Urothelium cell line (cell line): ENCODE measurements around the gene ARL17B.
"Not testable (repeated sequence)": the region's sequence is repeated elsewhere in the genome, so short reads cannot be mapped to it uniquely, and the experiment has no call there.

Experiments
- DNase-seq: peaks from one replicate; pipeline ENCODE4 v3.0.0; 2011; ENCODE audit warnings: low spot score, mixed read lengths
- FAIRE-seq: peaks from 2 replicates; lab custom pipeline; 2011; peaks lifted over from hg19 to GRCh38; lab: Jason Lieb, UNC

Gene ARL17B

DNA sequence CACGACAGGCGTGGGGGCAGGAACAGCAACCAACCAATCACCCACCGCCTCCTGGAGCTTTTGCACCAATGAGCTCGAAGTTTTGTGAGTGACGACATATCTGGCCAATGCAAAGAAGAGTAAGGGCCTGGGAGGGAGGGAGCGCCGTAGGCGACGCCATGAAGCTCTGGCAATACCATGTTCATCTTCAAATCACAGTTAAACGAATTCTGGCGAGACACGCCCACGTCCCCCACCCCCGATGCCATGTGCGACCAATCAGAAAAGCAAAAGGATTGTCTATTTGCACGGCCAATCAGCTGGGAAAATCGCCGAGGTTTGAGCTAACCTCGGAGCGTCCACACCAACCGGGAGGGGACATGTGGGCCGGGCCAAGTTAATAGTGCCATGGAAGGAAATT is at the start of gene ARL17B:
Gene ARL17B, minus strand, starts transcription at position 12 of the 400 bp plus-strand sequence. CDS start 3,369 bp downstream, outside the sequence.
- FAIRE-seq = peak; percentile 100
- DNase-seq = not testable (repeated sequence)

DNA sequence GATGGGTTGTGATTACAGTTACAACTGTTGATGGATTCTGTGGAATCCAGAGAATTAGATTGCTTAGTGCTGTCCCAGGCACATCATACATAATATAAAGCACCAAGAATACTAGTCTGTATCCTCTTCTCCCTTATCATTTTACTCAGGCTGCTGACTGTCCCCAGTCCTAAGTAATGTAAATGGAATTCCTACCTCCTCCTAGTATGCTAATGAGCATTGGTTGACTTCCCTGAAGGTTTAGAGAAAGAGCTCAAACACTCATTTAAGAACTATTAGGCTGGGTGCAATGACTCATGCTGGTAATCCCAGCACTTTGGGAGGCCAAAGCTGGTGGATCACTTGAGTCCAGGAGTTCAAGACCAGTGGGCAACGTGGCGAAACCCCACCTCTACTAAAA is 48.3 kb upstream of the ARL17B start:
- DNase-seq = not testable (repeated sequence)
- peak; percentile 74 for FAIRE-seq

DNA sequence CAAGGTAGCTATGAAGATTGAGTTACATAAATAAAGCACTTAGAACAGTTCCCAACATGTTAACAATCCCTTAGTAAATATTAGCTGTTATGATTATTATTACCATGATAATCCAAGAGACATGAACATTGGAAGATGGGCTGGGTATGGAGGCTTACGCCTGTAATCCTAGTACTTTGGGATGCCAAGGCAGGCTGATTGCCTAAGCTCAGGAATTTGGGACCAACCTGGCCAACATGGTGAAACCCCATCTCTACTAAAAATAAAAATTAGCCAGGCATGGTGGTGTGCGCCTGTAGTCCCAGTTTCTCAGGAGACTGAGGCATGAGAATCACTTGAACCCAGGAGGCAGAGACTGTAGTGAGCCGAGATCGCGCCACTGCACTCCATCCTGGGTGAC is 45.6 kb upstream of the ARL17B start:
- not testable (repeated sequence) for DNase-seq
- peak; percentile 87 for FAIRE-seq

DNA sequence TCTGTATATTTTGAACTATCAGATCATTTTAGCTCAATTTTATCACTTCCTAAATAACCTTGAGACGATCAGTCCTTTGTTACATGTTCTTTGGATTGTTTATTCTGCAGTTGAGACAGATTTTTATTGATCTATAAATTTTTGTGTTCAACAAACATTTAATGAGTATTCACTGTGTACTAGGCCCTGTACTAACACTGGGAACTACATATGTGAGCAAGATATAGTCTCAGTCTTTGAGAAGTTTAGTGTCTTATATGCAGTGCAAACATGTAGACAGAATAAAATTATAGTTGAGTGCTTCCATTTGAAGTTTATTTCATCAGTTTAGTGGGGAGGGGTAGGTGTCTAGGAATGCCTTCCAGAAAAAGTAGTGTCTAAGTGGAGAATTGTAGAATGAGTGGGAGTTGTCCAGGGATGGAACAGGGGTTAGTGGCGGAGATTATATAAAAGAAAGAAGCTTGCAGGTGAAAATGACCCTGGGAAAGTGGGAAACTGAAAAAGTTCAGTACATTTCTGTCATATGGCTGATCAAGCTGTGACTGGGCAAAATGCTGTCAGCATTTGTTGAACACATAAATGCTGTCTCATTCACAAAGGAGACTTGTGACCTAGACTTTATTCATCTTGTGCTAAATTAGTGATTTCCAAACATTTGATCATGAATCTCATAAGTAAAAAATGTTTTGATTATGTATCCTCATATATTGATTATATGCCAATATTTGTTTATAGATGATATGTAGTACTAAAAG is 39.6 kb upstream of the ARL17B start:
- peak; percentile 81 for FAIRE-seq
- DNase-seq = not testable (repeated sequence)

DNA sequence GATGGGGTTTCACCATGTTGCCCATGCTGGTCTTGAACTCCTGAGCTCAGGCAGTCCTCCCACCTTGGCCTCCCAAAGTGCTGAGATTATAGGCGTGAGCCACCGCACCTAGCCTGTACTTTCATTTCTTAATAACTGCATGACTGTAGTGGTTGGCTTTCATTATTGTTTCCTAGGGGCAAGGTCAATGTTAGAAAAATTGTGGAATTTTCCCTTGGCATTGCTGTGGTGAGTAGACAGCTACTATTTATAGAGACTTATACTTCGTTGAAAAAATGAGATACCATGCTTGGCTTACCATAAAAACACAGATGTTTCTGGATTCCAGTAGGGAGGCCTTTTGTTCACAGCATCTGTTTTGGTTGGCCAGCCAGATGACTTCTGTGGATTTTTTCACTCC is 39.0 kb upstream of the ARL17B start:
- peak; percentile 50 for FAIRE-seq

DNA sequence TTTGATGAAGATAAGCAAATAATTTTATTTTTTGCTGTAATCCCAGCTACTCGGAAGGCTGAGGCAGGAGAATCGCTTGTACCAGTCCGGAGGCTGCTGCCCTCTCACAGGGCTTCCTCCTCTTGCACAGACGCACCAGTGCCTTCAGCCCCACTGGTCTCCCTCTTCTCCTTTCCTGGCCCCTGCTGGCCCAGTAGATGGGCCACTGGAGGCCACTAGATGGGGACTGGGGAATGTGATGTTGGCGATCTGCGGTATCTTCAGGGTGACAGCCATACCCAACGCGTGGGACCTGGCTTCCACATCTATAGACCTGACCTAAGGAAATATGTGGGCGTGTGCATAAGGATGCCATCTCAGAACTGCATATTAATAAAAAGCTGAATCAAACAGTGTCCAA is 38.4 kb upstream of the ARL17B start:
- FAIRE-seq = peak; percentile 90
- not testable (repeated sequence) for DNase-seq

More for the DNA sequence above, 39.0 kb upstream of the ARL17B start:
- not testable (repeated sequence) for DNase-seq

DNA sequence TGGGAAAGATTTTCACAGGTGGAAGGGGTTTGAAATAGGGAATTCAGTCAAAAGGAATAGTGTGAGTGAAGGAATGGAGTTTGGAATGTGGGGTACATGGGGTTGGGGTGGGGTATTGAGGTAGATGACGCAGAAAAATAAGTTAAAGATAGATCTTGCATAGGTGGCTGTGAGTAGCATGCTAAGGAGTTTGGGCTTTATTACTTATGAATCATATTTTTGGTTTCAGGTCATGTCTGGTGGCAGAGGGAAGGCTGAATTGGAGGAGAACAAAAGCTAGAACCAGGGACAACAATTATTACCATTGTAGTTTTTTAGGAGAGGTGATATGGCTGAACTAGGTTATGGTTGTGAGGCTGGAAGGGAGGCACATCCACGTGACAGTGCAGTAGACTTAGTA is 34.7 kb upstream of the ARL17B start:
- not testable (repeated sequence) for DNase-seq
- FAIRE-seq = peak; percentile 61

DNA sequence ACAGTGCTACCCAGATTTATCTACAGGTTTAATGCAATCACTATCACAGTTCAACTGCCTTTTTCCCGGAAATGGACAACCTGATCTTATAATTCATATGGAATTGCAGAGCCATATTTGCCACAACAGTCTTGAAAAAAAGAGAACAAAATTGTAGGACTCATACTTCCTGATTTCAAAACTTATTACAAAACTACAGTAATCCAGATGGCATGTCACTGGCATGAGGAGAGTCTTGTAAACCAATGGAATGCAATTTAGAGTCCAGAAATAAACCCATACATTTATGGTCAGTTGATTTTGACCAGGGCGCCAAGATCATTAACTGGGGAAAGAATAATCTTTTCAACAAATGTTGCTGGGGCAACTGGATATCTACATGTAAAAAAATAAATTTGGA is 32.1 kb upstream of the ARL17B start:
- not testable (repeated sequence) for DNase-seq
- peak; percentile 82 for FAIRE-seq

DNA sequence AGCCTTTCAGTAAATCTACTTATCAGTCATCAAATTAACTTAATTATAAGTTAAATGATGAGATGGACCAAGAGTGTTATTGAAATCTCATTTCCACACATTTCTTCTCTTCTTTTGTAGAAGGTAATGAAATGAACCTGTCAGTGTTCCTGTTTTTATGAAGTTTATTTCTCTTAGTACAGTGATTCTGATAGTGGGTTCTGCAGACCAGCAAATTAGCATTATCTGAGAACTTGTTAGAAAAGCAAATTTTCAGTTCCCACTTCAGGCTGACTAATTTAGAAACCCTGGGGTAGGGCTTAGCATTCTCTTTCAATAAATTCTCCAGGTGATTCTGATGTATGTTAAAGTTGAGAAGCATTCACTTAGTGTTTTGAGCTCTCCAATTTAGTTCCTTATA is 23.9 kb upstream of the ARL17B start:
- not testable (repeated sequence) for FAIRE-seq, DNase-seq

DNA sequence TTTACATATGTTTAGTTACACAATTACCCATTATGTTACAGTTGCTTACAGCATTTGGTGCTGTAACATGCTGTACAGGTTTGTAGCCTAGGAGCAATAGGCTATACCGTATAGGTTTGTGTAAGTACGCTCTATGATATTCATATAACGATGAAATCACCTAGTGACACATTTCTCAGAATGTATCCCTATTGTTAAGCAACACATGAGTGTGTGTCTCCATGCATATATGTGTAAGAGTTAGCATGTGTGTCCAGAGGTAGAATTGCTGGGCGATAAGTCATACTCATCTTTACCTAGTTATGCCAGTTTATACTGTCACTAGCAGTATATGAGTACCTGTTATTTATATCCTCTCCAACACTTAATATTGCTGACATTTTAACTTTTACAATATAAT is 21.6 kb upstream of the ARL17B start:
- FAIRE-seq = peak; percentile 94
- not testable (repeated sequence) for DNase-seq

DNA sequence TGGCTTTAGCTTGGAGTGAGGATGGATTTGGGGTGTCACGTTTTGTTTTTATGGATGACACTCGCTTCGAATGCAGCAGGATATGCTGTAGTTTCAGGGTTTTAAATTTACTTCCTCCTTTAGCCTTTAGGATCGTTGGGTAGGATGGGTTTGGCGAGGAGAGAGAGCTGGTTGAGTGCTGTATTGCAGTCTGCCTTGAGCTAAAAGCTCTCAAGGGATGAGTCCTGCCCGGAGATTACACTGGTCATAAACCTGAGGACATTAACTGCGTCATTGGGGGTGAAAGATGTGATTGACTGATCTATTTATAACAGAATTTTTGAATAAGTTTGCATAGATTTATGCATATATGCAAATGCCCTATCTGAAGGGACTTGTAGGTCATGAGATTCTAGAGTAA is 11.9 kb upstream of the ARL17B start:
- peak; percentile 87 for FAIRE-seq
- DNase-seq = not testable (repeated sequence)

DNA sequence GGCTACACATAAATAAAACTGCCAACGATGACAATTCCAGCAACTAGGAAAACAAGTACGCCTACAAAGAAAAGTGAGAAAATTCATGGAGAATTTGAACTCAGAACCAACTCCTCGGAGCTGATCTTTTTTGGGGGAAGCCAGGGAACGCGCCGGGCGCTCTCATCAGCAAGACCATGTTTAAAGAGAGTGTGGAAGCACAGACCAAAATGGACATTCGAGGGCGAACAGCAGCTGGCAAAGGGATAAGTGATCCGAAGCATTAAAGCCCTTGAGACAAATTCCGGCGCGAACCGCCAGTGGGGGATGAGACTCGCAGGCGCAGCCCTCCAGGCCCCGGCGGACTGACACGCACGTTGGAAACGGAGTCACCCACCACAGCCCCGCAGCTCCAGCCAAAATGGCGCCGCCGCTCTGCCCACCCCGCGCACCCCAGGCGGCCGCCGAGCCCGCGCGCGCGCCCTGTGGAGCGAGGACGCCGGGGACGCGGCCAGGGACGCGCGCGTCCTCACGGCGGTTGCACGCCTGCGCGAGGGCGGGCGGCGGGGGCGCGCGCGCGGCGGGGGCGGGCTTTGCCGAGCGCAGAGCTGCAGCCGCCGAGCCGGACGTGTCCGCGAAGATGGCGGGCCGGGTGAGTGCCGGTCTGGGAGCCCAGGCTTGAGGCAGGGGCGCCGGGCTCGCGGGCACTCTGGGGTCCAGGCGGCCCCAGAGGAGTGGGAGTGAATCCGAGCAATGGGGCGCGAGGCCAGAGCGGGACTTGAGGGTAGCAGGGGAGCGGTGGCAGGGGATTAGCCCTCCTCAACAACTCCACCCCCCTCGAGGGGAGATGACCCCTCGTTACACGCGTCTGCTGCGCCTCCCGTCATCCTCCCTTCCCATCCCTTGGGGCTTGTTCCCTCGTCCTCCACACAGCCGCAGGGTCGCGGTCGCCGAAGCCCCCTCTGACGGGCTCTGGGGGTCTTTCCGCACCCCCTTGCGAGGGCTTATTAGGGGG is 11.0 kb upstream of the ARL17B start:
- DNase-seq = not testable (repeated sequence)
- peak; percentile 100 for FAIRE-seq

DNA sequence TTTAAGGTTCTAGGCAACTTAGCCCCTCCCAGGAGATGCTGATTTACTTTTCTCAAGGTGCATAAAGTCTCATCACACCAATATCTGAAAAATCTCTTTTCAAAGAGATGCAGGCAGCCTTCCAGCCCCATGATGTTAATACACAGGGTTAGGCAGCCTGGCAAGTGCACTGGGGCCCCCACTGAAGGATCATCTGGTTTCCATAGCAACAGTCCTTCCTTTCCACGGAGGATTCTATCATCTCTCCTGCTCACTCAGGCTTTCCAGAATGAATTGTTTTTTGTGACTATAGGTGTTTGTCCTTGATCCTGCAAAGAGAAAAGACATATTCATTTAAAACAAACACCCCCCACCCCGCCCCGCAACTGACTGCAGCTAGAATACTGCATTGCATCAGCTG is 6.0 kb upstream of the ARL17B start:
- not testable (repeated sequence) for DNase-seq
- FAIRE-seq = peak; percentile 71

DNA sequence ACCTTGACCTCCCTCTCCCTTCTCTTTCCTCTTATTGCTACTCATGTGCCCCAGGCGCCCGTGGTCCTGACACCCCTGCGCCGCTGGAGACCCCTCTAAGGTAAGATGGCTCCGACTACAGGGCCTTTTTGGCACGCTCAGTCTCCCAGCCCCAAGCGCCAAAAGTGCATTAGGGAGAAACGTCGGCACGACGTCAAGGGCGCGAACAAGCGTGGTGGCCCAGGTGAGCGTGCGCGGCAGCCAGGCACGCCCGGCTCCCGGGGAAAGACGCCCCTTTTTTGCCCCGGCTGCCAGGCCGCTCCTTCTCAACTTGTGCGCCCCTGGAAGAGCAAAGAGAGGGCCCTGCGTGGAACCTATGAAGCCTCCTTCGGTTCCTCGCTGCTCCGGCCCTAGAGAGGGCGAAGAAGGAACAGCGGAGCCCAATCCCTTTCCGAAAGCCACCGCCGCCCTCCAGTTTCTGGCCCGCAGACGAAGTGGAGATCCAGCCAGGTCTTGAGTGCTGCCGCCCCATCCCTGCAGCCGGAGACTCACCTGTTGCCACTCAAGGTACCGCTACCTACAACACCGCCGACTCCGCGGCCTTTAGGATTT is 326 bp downstream of the ARL17B start:
- not testable (repeated sequence) for FAIRE-seq, DNase-seq

DNA sequence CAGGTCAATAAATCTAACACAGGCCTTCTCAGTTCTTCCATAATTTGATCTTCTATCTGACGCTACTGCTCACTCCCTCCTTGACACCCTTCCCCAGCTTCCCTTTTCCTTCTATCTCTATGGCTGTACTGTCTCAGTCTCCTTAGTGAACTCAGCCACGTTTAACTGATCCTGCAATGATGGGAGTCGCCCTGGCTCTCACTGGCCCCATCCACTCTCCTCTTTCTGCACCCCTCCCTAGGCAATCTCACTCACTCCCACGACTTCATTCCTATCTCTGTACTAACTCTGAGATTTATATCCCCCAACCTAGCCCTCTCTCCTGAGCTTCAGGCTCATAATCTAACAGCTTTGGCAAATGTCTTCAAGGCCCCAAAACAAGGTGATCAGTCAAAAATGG is 7.7 kb downstream of the ARL17B start:
- FAIRE-seq = peak; percentile 40
- DNase-seq = not testable (repeated sequence)

DNA sequence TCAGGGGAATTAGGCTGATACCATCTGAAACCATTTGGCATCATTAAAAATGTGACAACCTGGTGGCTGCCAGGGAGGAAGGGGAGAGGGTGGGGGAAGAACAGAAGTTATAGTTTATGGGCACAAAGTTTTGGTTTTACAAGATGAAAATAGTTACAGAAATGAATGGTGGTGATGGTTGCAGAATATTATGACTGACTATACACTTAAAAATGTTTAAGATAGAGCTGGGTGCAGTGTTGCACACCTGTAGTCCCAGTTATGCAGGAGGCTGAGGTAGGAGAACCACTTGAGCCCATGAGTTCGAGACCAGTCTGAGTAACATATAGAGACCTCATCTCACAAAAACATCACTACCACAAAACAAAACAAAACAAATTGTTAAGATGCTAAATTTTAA is 12.5 kb downstream of the ARL17B start:
- FAIRE-seq, DNase-seq: not testable (repeated sequence)

DNA sequence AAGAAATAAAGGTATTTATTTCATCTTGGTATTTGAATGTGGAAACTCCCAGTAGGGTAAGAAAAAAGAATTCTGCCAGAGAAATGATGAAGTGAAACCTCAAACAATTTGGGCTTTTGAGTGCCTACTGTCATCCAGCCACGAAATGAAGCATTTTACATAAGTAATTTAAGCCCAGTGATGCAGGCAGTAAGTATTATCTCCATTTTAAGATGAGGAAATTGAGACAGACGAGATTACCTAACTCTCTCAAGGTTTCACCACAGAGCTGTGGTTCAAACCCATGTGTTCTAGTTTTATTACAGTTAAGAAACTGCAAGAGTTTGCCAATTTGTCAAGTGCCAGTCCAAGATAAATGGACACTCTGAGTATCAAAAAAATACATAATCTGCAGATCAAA is 13.2 kb downstream of the ARL17B start:
- not testable (repeated sequence) for DNase-seq, FAIRE-seq

DNA sequence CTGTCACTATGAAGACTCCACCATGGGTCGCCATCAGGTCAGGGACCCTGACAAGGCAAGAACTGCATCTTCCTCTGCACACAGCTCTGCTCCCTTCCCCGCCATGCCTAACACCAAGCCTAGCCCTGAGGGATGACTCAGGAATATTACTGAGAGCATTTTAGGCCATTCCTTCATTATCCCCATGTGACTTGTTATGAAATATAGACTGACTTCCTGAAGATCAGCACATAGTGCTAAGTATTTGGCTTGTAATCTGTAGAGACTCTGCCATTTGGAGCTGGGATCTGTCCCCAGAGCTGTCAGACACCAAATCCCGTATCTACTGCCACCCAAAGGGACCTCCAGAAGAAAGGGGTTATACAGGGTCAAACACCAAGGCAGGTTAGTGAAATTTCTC is 19.4 kb downstream of the ARL17B start:
- FAIRE-seq, DNase-seq: not testable (repeated sequence)

DNA sequence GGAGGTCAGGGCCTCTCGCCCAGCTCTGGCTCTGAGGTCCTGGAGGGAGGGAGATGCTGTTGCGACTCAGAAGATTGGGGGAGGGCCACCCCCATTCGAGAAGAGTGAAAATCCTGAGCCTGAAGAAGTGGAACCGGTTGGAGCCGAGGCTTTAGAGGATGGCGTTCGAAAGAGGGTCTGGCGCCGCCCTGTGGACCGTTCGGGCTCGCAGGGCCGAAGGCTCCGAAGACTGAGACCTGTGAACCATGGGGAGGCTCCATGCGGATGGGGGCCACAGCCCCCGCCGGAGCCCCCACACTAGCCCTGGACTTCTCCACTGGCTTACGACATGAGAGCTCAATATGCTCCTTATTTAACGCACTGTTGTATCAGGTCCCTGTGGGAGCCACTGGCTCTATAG is 20.3 kb downstream of the ARL17B start:
- not testable (repeated sequence) for DNase-seq, FAIRE-seq

DNA sequence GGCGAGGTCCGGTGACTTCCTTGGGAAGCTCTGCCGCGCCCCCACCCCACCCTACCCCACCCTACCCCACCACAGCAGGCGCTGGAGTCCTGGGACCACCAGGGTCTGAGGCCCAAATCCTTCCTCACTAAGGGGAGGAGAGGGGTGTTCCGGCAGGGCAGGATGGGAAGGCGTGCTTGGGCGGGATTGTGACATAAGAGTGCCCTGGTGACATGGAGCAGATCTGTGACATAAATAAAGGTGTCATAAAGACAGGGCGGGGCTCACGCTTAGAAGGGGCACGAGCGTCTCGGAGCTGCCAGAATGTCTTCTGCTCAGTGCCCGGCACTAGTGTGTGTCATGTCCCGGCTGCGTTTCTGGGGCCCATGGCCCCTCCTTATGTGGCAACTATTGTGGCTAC is 66.7 kb downstream of the ARL17B start, which contains the start of gene LRRC37A:
Gene LRRC37A, plus strand, starts transcription at position 301 of the 400 bp plus-strand sequence. Its CDS starts 3 bp downstream, at position 304.
- DNase-seq, FAIRE-seq: not testable (repeated sequence)

DNA sequence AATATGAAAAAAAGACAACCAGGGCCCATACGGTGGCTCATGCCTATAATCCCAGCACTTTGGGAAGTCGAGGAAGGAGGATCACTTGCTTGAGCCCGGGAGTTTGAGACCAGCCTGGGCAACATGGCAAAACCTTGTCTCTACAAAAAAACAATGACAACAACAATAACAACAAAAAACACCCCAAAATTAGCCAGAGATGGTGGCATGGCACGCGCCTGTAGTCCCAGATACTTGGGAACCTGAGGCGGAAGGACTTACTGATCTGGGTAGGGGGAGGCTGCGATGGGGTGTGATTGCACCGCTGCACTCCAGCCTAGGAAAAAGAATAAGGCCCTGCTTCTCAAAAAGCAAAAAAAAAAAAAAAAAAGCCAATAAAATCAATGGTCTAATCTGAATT is 69.9 kb downstream of the ARL17B start:
- FAIRE-seq, DNase-seq: not testable (repeated sequence)
